Activated T-cell treated with anti-CD3 and anti-CD28 coated beads for 24 hours (primary cell): ENCODE results near the gene IGBP1.
"Not testable (repeated sequence)": the region's sequence is repeated elsewhere in the genome, so short reads cannot be mapped to it uniquely, and the experiment has no call there.

Source experiments
- DNase-seq: peaks from one replicate; pipeline ENCODE4 v3.0.0-alpha.2; 2020; ENCODE audit warnings: low read depth

IGBP1 gene

DNA sequence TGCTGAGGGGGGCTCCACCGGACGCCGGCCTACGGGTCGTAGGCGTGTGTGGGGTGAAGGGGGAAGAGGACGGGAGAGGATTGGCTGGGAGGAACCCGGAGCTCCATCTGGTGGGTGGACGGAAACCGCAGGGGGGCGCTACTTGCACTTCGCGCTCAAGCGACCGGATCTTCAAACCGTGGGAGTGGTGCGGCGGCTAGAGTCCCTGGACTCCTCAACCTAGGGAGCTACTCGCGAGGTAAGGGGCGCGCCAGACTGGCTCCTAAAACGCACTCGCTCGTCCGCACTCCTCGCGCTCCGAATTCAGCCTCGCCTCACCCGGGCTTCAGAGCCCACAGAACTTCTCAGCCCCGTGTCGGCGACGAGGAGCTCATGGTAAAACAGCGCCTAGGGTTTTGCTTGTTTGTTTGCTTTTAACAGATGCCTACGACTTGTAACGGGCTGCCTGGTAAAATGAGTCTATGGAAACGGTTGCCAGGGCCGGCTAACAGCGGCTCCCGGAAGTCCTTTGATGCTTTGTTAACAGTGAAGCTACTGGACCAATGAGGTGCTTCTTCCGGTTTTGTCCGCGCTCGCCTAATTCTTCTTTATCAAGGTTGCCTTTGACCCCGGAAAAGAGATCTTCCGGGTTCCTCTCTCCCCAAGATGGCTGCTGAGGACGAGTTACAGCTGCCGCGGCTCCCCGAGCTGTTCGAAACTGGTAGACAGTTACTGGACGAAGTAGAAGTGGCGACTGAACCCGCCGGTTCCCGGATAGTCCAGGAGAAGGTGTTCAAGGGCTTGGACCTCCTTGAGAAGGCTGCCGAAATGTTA is at the start of gene IGBP1:
Gene IGBP1, plus strand, starts transcription at position 145 of the 813 bp plus-strand sequence. Its CDS starts 501 bp downstream, at position 646.
- peak; percentile 57 for DNase-seq

DNA sequence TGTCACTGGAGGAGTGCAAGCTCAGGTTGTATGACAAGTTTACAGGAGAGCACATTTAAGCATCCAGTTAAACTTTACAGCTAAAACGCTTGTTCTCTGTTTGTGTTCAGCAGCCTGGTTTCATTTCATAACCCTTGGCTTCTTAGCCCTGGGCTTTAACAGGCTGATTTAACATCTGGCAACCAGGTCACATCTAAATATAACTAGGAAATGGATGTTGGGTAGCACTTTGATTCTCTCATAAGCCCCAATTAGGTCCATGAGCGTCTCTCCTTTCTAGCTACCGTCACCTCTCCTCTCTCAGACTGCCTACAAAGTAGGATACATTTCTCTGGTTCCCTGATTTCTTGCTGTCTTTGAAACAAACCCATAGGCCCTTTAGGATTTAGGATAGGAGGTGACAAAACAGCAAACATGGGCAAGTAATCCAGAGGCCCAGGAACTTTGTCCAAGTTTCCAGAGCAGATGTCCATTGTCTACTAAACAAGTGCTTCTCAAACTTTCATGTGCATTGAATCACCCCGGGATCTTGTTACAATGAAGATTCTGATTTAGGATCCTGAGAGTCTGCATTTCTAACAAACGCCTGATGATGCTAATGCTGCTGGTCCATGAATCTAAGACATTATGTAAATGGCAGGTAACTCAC is 48.5 kb upstream of the IGBP1 start:
- no peak for DNase-seq

DNA sequence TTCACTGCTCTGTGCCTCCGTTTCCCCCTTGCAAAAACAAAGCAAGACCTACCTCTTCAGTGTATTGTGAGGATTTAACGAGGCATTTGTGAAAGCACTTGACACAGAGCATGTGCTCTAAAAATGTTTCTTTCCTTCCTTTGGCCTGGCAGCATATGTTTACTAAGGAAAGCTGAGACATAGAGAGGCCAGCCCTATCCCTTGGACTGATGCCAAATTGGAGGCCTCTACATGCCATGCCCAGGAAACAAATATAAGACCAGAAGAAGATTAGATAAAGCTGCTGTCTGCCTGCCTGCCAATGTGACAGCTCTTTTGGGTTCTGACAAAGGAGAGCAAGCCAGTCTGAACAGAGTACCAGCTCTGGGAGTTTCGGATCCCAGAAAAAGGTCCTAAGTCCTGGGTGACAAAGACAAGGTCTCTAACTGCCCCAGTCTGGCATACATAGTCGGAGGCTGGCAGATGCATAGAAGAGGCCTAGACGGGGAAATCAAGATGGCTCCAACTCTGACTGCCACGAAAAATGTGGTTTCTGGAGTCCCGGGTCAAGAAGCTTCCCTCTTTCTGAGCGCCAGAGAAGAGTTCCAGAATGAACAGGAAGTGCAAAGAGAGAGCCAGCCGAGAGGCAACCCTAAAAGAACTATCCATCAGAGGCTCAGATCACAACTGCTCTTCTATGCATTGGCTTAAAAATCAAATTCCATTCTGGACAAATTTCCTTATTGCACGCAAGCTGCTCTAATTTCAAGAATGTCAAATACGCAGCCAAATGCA is 45.2 kb upstream of the IGBP1 start:
- DNase-seq, result no peak

DNA sequence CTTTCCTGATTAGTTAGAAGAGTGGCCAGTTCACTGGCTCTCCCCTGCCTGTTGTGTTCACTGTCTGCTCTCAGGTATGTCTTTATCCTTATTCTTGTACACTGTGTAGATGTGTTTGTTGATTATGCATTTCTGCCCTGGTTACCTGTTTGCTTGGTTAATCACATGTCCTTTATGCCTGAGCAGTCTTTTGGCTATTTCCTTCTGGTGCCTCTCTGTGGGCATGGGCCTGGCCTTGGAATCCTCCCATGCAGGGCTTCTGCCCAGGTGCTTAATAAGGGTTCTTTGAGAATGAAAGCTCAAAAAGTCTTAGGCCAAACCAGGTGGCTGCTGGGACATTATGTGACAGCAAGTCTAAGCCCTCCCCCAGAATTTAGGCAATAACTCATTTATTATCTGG is 44.5 kb upstream of the IGBP1 start:
- DNase-seq, result no peak

DNA sequence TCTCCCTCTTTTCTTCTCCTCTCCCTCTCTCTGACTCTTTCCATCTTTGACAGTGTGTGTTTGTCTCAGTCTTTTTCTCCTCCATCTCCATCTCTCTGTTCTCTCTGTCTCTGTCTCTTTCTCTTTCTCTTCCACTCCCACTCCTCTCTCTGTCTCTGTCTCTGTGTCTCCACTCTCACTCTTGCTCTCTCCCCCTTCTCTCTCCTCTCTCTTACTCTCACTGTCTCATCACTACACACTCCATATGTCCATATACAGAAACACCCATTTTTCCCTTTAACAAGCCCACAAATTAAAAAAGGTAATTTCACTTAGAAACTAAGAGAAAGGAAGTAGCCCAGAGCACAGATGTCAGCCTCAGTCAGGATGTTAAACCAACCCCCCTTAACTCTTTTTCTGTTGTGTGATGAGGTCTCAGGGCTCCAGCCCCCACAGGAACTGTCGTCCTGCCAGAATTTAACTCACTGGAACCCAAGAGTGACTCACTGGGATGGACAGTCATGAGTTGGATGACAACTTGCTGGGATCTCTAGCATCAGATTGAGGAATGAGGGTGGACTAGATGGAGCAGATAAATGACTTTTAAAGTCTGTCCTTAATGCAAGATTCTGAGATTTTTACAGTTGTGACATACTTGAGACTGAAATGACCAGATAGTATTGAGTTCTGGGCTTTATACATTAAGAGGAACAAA is 43.5 kb upstream of the IGBP1 start:
- DNase-seq, result no peak

DNA sequence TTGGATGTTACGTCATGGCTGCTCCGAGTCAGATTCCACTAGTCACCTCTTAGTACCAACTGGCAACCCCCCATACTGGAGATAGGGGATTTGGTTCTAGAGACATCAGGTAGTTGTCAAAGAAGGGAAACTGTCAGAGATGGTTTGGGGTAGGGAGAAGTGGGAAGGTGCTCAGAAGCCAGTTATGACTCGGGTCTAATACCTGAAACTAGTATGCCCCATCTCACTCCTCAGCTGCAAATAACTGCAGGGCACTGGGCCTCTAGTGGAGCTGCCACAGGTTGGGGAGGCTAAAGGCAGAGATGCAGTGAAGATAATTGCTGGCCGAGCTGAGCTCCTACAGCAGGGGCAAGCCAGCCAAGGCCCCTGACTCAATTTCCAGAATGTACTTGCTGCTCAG is 41.0 kb upstream of the IGBP1 start:
- no peak for DNase-seq

DNA sequence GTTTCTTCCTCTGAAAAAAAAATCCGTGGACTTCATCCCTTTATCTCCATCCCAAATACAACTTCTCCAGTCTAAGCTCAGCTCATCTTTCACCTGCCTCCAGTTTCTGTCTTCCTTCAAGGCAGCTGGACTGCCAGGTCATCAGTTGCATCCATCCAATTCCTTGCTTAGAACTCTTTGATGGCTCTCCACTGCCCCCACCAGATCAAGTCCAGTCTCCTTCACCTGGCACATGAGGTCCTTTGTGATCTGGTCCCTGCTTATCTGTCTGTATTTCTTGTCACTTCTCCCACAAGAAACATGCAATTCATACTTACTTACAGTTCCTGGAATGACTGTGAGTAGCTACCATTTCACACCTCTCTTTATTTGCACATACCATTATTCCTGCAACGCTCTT is 37.2 kb upstream of the IGBP1 start:
- DNase-seq, result no peak

DNA sequence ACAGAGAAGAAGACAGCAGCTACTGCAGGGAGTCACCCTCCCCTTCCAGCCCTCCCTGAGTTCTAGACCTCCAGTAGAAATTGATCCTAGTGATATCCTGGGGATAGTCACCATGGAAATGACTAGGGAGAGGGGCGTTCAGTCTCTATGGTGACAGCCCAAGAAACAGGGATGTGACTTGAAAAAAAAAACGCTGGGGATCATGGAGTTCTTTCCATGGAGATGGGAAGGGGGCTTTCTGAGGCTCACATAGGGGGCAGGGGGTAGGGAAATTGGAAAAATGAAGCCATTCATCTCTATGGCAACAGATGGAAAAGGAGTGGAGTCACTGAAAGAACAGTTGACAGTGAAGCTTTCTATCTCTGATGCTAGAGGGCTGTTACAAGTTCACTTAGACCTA is 28.0 kb upstream of the IGBP1 start:
- DNase-seq, result no peak

DNA sequence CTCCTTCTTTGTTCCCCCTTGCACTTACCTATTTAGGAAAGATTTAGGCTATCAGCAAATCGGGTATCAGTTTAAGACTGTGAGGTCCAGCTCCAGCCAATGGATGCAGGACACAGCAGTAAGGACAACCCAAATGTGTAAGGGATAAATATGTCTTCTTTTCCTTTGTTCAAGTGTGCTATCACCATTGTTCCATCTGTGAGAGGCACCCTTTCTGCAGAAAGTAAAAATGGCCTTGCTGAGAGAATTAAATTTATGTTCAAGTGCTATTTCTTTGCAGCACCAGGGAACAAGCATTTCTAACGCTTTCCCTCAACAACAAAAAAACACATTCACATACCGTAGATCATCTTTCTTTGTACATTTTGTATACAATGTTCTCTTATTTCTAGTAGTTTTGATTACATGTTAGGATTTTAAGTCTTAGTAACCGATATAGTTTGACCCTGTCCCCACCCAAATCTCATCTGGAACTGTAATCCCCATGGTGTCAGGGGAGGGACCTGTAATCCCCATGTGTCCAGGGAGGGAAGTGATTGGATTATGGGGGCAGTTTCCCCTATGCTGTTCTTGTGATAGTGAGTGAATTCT is 21.7 kb upstream of the IGBP1 start:
- DNase-seq, result not testable (repeated sequence)

DNA sequence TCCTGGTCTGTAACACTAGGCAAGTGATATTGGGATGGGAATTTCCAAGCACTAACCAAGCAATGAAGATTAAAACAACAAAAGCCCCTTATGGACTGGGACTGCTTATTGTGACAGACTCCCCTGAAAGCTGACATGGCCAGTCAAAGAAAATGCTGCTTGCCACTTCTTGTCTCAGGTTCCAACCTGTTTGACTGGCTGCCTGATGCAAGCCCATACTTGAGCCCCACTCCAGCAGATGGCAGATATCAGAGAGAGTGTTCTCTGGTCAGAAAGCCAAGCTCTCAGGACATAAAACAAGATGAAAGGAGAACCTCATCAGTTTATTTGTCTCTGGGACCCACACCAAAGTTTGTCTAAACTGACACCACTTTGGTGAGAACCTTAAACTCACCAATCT is 15.5 kb upstream of the IGBP1 start:
- DNase-seq, result no peak

DNA sequence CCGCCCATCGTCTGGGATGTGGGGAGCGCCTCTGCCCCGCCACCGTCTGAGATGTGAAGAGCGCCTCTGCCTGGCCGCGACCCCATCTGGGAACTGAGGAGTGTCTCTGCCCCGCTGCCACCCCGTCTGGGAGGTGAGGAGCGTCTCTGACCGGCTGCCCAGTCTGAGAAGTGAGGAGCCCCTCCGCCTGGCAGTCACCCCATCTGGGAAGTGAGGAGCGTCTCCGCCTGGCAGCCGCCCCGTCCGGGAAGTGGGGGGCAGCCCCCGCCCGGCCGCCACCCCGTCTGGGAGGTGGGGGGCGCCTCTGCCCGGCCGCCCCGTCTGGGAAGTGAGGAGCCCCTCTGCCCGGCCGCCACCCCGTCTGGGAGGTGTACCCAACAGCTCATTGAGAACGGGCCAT is 10.2 kb upstream of the IGBP1 start:
- not testable (repeated sequence) for DNase-seq

DNA sequence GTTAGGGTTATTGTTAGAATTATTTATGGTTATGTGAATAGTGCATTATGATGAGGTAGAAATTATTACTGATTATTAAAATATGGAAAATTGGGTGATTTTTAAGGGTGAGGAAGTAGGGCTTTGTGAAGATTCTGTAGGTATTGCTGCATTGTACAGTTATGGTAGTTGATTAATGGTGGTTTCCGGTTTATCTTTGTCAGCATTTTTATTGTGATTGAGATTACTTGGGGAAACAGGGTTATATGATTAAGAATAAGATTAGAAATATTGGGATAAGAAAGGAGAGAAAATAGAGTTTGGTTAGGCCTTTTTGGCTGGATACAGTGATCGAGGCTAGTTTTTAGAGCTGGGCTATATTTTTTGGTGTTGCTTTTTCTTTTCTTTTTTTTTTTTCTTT is 8.6 kb upstream of the IGBP1 start:
- DNase-seq, result no peak

DNA sequence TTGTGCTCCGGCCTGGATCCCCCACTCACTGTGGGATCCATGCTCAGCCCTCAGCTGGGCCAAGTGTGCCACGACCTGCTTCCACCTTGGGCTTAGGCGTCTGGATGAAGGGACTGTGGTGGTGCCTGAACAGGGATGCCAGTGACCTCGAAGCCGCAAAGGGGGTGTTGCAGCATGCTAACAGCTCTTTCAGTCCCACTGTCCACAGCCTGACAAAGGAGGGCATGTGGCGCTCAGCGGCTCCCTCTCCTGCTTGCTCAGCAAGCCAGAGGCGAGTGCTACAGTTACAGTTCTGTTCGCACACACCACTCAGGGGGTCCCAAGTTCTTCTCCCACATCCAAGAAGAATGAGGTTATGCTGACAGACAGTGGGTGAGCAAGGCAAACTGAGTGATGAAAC is 5.2 kb upstream of the IGBP1 start:
- no peak for DNase-seq

DNA sequence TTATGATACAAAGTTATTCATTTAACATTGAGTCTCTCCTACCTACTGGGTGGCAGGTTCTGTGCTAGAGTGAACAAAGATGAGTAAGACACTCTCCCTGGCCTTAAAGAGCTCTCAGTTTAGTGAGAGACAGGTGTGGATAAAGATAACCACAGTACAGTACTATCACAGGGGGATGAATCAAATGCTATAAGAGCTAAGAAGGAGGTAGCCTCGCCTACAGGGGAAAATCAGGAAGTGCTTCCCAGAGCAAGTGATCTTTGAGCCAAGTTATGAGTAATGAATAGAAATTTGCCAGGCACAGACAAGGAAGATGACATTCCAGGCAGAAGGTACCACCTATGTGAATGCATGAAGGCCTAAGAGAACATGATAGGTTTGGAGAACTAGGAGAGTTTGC is 3.4 kb upstream of the IGBP1 start:
- DNase-seq, result no peak

DNA sequence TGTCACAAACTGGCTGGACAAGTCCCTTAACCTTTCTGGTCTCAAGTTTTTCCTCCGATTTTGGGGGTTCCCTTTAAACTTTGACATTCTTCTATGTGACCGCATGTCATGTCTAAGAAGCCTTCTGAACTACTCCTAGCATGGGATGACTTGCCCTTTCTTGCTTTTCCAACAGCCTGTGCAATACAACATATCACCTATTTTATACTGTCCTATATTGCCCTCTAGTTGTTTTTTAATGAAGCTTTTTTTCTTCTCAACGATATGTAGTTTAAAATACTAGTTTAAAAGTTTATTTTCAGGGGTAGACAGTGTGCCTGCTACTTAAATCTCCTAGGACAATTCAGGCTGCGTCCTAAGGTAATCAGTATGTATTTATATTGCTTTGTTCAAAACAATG is 1.0 kb upstream of the IGBP1 start:
- DNase-seq, result no peak

DNA sequence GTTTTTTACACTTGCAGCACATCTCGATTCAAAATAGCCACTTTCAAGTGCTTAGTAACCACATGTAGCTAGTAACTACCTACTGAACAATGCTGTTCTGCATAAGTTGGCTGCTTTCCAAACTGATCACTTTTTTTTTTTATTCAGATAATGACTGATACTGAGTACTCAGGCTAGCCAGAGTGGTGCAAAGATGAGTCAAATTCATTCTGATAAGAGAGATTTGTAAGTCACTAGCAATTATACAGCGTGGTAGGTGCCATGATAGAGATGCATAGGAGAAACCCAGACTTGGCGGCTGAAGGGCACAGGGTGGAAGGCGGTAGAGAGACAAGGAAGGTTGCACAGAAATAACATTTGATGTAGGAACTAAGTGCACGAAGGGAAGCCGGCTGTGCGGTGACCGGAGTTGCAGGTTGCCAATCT is 357 bp upstream of the IGBP1 start:
- DNase-seq, result no peak

DNA sequence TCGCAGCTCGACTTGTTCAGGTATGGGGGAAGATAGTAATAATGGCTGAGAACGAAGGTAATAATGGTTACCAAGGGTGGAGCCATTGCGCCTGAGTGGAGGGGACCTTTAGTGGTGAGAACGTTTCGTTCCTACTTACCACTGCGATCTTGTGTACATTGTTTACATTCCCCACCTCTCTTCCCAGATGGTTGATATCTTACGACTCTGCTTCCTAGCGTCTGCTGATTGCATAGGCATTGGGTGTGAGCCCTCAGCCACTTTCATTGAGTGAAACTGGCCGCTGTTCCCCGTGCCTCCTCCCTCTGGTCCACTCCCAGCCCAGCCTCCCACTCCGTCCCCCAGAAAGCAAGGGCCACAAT is 850 bp downstream of the IGBP1 start:
- no peak for DNase-seq

DNA sequence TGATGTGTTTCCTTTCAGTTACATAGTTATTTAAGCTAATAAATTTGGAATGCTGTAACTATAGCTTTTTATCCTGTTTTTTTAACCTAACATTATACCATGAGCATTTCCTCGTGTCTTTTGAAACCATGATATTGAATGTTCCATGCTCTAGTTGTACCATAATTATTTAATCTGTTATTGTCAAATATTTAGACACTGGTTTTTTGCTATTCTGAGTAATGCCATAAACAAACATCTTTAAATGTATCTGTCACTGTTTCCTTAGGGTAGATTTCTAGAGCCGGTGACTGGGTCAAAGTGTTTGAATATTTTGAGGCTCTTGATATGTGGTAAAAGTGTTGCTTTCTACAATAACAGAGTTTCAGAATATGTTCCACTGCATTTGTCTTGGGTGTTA is 5.4 kb downstream of the IGBP1 start:
- no peak for DNase-seq

DNA sequence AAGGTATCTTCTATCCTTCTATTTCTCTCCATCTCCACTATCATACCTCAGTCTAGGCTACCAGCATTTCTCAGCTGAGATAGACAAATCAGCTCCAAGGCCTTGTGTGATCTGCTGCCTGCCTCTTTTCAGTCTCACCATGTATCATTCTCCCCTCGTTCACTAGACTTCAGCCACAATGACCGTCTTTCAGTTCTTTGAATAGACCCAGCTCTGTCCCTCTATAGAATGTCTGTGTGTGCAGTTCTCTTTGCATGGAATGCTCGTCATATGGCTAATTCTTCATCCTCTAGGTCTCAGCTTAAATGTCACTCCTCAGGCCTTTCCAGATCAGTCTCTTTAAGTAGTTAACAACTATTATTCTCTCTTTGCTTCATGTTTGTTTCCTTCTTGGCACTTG is 6.5 kb downstream of the IGBP1 start:
- no peak for DNase-seq

DNA sequence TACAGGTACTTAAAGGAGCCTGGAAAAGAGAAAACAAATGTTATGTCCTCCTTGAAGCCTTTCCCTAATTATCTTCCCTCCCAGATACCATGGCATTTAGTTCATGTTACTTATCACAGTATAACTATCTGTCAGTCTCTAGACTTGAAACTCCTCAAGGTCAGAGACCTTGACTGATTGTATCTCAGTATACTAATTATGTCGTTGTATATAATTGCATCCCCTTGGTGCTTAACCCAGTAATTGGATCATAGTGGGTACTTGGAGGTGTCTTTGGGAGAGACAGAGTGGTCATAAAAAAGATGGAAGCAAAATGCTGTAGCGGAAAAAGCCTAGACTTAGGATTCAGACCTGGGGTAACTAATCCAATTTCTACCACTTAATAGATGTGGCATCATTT is 8.1 kb downstream of the IGBP1 start:
- no peak for DNase-seq

DNA sequence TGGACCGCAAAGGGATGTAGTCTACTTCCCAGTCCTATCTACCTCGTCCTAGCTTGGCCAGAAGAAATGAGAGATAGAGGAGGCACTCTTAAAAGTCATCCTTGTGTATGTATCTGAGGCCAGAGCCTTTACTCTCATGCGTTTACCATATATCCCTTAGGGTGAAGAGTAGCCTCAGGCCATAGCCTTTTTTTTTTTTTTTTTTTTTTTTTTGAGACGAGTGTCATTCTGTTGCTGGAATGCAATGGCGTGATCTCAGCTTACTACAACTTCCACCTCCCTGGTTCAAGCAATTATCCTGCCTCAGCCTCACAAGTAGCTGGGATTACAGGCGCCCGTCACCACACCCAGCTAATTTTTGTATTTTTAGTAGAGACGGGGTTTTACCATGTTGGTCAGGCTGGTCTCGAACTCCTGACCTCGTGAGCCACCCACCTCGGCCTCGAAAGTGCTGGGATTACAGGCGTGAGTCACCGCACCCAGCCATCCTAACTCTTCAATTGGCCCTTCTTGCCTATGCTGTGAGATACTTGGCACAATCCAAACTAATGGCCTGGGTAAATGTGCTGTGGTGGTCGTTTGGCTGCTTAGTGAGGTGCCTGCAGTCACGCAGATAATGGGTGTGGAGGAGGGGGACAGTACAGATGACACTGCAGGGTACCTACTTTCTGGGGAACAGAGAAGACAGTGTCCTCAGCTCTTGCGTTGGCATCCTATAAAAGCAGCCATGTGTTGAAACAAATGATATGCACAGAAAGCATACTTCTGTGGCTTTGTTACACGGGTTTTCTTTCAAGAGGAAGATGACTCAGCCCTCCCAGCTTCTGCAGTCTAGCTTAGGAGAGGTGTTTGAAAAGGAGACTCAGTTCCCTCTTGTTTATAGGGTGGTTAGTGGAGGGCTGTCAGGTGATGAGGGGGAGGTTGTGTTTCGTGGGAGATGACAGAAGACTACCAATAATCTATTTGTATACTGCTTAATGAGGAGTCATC is 33.6 kb downstream of the IGBP1 start:
- DNase-seq, result no peak
